GM23338 (cell line): ENCODE measurements around the gene CACNA1S. TPM values are rescaled to one million over a fixed set of nuclear protein-coding genes. Genes with fewer than 3 reads are reported as not detected.

Source experiments
- ATAC-seq: fragments of 200-7000 bp; cut with Tn5 transposase; 3 replicates; pipeline ENCODE4 v1.9.1; 2020
- DNase-seq: peaks from one replicate; pipeline ENCODE4 v3.0.0-alpha.2; 2015; ENCODE audit warnings: low spot score
- H2AFZ ChIP-seq: fragments of 200-600 bp; sonication (generic); 2 replicates; pipeline ENCODE4 v1.8.0; 2016; ENCODE audit warnings: antibody characterized with exemption, mild to moderate bottlenecking, moderate library complexity
- H3F3A ChIP-seq: fragments of 200-600 bp; sonication (generic); replicated peaks from 2 replicates; pipeline ENCODE4 v1.8.0; 2017; ENCODE audit warnings: antibody characterized with exemption, mixed run types, low read depth
- H3K27ac ChIP-seq: fragments of 200-600 bp; sonication (generic); 2 replicates; pipeline ENCODE4 v1.6.1; 2016; ENCODE audit warnings: low read depth
- H3K27me3 ChIP-seq: fragments of 200-600 bp; sonication (generic); 2 replicates; pipeline ENCODE4 v1.8.0; 2016; ENCODE audit warnings: mild to moderate bottlenecking, mixed run types, moderate library complexity; ENCODE audit not compliant: insufficient read depth
- H3K36me3 ChIP-seq: fragments of 200-600 bp; sonication (generic); 2 replicates; pipeline ENCODE4 v1.8.0; 2016; ENCODE audit warnings: mild to moderate bottlenecking; ENCODE audit not compliant: insufficient read depth
- H3K4me1 ChIP-seq: fragments of 200-600 bp; sonication (generic); 2 replicates; pipeline ENCODE4 v1.8.0; 2016; ENCODE audit warnings: mild to moderate bottlenecking, moderate library complexity; ENCODE audit not compliant: insufficient read depth
- H3K4me2 ChIP-seq: fragments of 200-600 bp; sonication (generic); 2 replicates; pipeline ENCODE4 v1.7.1; 2017; ENCODE audit warnings: mixed run types
- H3K4me3 ChIP-seq: fragments of 200-600 bp; sonication (generic); 2 replicates; pipeline ENCODE4 v1.6.1; 2016; ENCODE audit warnings: mixed run types
- H3K79me2 ChIP-seq: fragments of 200-600 bp; sonication (generic); replicated peaks from 2 replicates; pipeline ENCODE4 v1.8.0; 2017; ENCODE audit warnings: mild to moderate bottlenecking; ENCODE audit not compliant: insufficient read depth
- H3K9me2 ChIP-seq: fragments of 200-600 bp; sonication (generic); 2 replicates; pipeline ENCODE4 v1.8.0; 2017; ENCODE audit not compliant: insufficient read depth
- H4K20me1 ChIP-seq: fragments of 200-600 bp; sonication (generic); replicated peaks from 2 replicates; pipeline ENCODE4 v1.8.0; 2017; ENCODE audit warnings: mild to moderate bottlenecking; ENCODE audit not compliant: insufficient read depth
- H3K27ac Mint-ChIP-seq: 2 replicates; pipeline ENCODE4 v1.8.0; 2020; ENCODE audit warnings: inconsistent platforms, mild to moderate bottlenecking, moderate library complexity, mixed read lengths
- H3K27me3 Mint-ChIP-seq: 3 replicates; pipeline ENCODE4 v1.8.0; 2022; ENCODE audit warnings: low read depth, mild to moderate bottlenecking, moderate library complexity, mixed read lengths, inconsistent platforms; ENCODE audit not compliant: insufficient read depth, poor library complexity
- H3K36me3 Mint-ChIP-seq: 3 replicates; pipeline ENCODE4 v1.8.0; 2021; ENCODE audit warnings: low read depth, mild to moderate bottlenecking, inconsistent platforms, moderate library complexity, mixed read lengths
- H3K4me1 Mint-ChIP-seq: 3 replicates; pipeline ENCODE4 v1.8.0; 2020; ENCODE audit warnings: mild to moderate bottlenecking, inconsistent platforms, mixed read lengths
- H3K4me3 Mint-ChIP-seq: 3 replicates; pipeline ENCODE4 v1.8.0; 2021; ENCODE audit warnings: moderate library complexity, mild to moderate bottlenecking, inconsistent platforms, mixed read lengths
- H3K9me3 Mint-ChIP-seq: 3 replicates; pipeline ENCODE4 v1.8.0; 2020; ENCODE audit warnings: moderate library complexity, mild to moderate bottlenecking, inconsistent platforms, mixed read lengths
- CREB1 ChIP-seq: fragments of 250-450 bp; sonication (Bioruptor Pico); IDR thresholded peaks from 2 replicates; pipeline ENCODE4 v1.5.0; 2020; ENCODE audit warnings: low read depth, mild to moderate bottlenecking, moderate library complexity
- CTCF ChIP-seq, 2 experiments: fragments of 200-600 bp in 1 of 2; sonication (generic) in 1 of 2; conservative IDR thresholded peaks; 2 replicates each; pipeline versions ENCODE4 v1.5.1 to v1.6.1; 2016 to 2017; ENCODE audit warnings: antibody characterized with exemption in 2 of 2, low read depth in 2 of 2, mild to moderate bottlenecking in 2 of 2, moderate library complexity in 1 of 2
- JUNB ChIP-seq: IDR thresholded peaks from one replicate; pipeline ENCODE4 v1.6.1; 2016; ENCODE audit warnings: antibody characterized with exemption; ENCODE audit not compliant: unreplicated experiment
- POLR2AphosphoS5 ChIP-seq: IDR thresholded peaks from 2 replicates; pipeline ENCODE4 v1.6.1; 2016; ENCODE audit warnings: antibody characterized with exemption, low read depth
- REST ChIP-seq: IDR thresholded peaks from one replicate; pipeline ENCODE4 v1.6.1; 2018; ENCODE audit warnings: antibody characterized with exemption; ENCODE audit not compliant: unreplicated experiment
- STAT1 ChIP-seq: IDR thresholded peaks from one replicate; pipeline ENCODE4 v1.6.1; 2016; ENCODE audit warnings: antibody characterized with exemption; ENCODE audit not compliant: unreplicated experiment
- ZNF114 ChIP-seq: fragments of 250-450 bp; sonication (Bioruptor Pico); IDR thresholded peaks from 2 replicates; pipeline ENCODE4 v1.5.0; 2020; ENCODE audit warnings: mild to moderate bottlenecking, moderate library complexity
- ZNF331 ChIP-seq: fragments of 250-450 bp; sonication (Bioruptor Pico); IDR thresholded peaks from 2 replicates; pipeline ENCODE4 v1.5.0; 2020; ENCODE audit warnings: low read depth, mild to moderate bottlenecking, moderate library complexity
- polyA plus RNA-seq: library from polyadenylated mRNA; unstranded; fragments of >200 nt; fragmentation: Nextera tagmentation; extraction: Ambion mirVana; gene quantifications from 2 replicates; pipeline ENCODE4 v1.2.1, GENCODE V29; 2016
- total RNA-seq: library from RNA; depleted of rRNA; stranded (reverse); fragments of >200 nt; shearing (Covaris generic); gene quantifications from 2 replicates; pipeline ENCODE4 v1.2.3, GENCODE V29; 2014
- TF ChIP-seq, protein P1 (sequence below): IDR thresholded peaks from 2 replicates; pipeline ENCODE4 v1.6.1; 2016; ENCODE audit warnings: antibody characterized with exemption
- TF ChIP-seq, protein P2 (sequence below): fragments of 250-450 bp; sonication (Bioruptor Pico); IDR thresholded peaks from 2 replicates; pipeline ENCODE4 v1.5.0; 2020; ENCODE audit warnings: mild to moderate bottlenecking, moderate library complexity

The CACNA1S gene
- total and polyA plus RNA-seq, 2 experiments from 2014 or later = 0.03 TPM; not detected in 1

- no peak for TF ChIP-seq ZNF331 (CRISPR knock-in tag)
- TF ChIP-seq ZNF114 = no peak
- TF ChIP-seq CTCF (conservative IDR thresholded peaks at IDR 0.05; ENCODE audit: low read depth in 2 of 2) = no peak
- TF ChIP-seq STAT1 = no peak
These were observed 18.7 kb downstream of the CACNA1S start (continued) for GRCh38 chr1:201093561-201093960.

DNA sequence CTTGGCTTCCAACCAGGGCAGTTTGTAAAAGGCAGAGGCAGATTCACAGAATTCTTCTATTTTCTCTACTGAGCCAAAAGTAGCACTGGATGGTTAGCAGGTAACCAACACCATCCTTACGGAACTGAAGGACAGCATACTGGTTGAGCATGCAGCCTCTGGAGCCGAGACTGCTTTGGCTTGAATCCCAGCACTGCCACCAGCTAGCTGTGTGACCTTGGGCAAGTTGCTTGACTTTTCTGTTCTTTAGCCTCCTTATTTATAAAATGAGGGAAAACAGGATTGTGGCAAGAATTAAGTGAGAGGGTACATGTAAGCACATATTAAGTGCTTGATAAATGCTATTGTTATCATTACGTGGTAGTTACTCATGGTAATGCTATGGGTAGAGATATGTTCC is 19.5 kb downstream of the CACNA1S start:
- Mint-ChIP-seq H3K27me3 (peaks cover 2% of the 10 kb centered on the region), H3K27ac (no peak overlapping the region), H3K4me1 (peaks cover 10% of the 10 kb centered on the region)
- TF ChIP-seq JUNB (no peak), ZNF331 (CRISPR knock-in tag) (no peak), ZNF114 (no peak), CTCF (conservative IDR thresholded peaks at IDR 0.05; ENCODE audit: low read depth in 2 of 2) (no peak), POLR2AphosphoS5 (no peak), CREB1 (CRISPR knock-in tag) (no peak), REST (no peak)
- TF ChIP-seq, protein P1, sequence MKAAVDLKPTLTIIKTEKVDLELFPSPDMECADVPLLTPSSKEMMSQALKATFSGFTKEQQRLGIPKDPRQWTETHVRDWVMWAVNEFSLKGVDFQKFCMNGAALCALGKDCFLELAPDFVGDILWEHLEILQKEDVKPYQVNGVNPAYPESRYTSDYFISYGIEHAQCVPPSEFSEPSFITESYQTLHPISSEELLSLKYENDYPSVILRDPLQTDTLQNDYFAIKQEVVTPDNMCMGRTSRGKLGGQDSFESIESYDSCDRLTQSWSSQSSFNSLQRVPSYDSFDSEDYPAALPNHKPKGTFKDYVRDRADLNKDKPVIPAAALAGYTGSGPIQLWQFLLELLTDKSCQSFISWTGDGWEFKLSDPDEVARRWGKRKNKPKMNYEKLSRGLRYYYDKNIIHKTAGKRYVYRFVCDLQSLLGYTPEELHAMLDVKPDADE = no peak
- TF ChIP-seq, protein P2, sequence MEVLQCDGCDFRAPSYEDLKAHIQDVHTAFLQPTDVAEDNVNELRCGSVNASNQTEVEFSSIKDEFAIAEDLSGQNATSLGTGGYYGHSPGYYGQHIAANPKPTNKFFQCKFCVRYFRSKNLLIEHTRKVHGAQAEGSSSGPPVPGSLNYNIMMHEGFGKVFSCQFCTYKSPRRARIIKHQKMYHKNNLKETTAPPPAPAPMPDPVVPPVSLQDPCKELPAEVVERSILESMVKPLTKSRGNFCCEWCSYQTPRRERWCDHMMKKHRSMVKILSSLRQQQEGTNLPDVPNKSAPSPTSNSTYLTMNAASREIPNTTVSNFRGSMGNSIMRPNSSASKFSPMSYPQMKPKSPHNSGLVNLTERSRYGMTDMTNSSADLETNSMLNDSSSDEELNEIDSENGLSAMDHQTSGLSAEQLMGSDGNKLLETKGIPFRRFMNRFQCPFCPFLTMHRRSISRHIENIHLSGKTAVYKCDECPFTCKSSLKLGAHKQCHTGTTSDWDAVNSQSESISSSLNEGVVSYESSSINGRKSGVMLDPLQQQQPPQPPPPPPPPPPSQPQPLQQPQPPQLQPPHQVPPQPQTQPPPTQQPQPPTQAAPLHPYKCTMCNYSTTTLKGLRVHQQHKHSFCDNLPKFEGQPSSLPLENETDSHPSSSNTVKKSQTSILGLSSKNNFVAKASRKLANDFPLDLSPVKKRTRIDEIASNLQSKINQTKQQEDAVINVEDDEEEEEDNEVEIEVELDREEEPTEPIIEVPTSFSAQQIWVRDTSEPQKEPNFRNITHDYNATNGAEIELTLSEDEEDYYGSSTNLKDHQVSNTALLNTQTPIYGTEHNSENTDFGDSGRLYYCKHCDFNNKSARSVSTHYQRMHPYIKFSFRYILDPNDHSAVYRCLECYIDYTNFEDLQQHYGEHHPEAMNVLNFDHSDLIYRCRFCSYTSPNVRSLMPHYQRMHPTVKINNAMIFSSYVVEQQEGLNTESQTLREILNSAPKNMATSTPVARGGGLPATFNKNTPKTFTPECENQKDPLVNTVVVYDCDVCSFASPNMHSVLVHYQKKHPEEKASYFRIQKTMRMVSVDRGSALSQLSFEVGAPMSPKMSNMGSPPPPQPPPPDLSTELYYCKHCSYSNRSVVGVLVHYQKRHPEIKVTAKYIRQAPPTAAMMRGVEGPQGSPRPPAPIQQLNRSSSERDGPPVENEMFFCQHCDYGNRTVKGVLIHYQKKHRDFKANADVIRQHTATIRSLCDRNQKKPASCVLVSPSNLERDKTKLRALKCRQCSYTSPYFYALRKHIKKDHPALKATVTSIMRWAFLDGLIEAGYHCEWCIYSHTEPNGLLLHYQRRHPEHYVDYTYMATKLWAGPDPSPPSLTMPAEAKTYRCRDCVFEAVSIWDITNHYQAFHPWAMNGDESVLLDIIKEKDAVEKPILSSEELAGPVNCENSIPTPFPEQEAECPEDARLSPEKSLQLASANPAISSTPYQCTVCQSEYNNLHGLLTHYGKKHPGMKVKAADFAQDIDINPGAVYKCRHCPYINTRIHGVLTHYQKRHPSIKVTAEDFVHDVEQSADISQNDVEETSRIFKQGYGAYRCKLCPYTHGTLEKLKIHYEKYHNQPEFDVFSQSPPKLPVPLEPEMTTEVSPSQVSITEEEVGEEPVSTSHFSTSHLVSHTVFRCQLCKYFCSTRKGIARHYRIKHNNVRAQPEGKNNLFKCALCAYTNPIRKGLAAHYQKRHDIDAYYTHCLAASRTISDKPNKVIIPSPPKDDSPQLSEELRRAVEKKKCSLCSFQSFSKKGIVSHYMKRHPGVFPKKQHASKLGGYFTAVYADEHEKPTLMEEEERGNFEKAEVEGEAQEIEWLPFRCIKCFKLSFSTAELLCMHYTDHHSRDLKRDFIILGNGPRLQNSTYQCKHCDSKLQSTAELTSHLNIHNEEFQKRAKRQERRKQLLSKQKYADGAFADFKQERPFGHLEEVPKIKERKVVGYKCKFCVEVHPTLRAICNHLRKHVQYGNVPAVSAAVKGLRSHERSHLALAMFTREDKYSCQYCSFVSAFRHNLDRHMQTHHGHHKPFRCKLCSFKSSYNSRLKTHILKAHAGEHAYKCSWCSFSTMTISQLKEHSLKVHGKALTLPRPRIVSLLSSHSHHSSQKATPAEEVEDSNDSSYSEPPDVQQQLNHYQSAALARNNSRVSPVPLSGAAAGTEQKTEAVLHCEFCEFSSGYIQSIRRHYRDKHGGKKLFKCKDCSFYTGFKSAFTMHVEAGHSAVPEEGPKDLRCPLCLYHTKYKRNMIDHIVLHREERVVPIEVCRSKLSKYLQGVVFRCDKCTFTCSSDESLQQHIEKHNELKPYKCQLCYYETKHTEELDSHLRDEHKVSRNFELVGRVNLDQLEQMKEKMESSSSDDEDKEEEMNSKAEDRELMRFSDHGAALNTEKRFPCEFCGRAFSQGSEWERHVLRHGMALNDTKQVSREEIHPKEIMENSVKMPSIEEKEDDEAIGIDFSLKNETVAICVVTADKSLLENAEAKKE = no peak

More for the DNA sequence above, 19.5 kb downstream of the CACNA1S start:
- H3K79me2 ChIP-seq = no peaks in the 10 kb centered on the region
- H3K9me2 ChIP-seq = peaks cover 2% of the 10 kb centered on the region; the same call in 1 of the 2 replicates
- H3K4me1 ChIP-seq = no peaks in the 10 kb centered on the region
- H3K36me3 ChIP-seq = no peaks in the 10 kb centered on the region
- H3K4me2 ChIP-seq = no peak overlapping the region
- Mint-ChIP-seq H3K9me3 (no peaks in the 10 kb centered on the region), H3K4me3 (no peak overlapping the region), H3K36me3 (no peaks in the 10 kb centered on the region)
- DNase-seq (no peak), ATAC-seq (no peak)
- H3K27ac ChIP-seq = no peak overlapping the region
- no peaks in the 10 kb centered on the region for H4K20me1 ChIP-seq
- no peak overlapping the region for H2AFZ ChIP-seq
- H3K4me3 ChIP-seq = no peak overlapping the region
- no peaks in the 10 kb centered on the region for H3K27me3 ChIP-seq
- no peaks in the 10 kb centered on the region for H3F3A ChIP-seq
